Measurements from ENCODE around the gene FGFR2. TPM values are rescaled to one million over a fixed set of nuclear protein-coding genes. Genes with fewer than 3 reads are reported as not detected.

The FGFR2 gene
- total RNA-seq, 1 experiment from 2014 or later, result 19.7 TPM

GRCh38 chr10:121494296-121494695, 103.9 kb downstream of the FGFR2 start:
- H3K27me3 ChIP-seq (ENCODE audit: insufficient read depth, low read length), result no peaks in the 10 kb centered on the region
- no peaks in the 10 kb centered on the region for H3K4me1 ChIP-seq (ENCODE audit: control insufficient read depth in 1 of 2, insufficient read depth in 2 of 2, low read length in 2 of 2)
- no peaks in the 10 kb centered on the region for H3K9me2 ChIP-seq (ENCODE audit: insufficient read depth)
- BruUV-seq (replicated peaks), result no TSS peak
- H2AFZ ChIP-seq (ENCODE audit: low read depth, low read length, poor library complexity, severe bottlenecking), result no peak overlapping the region
- RAD21 ChIA-PET (ENCODE audit: low non-redundant PET in 1 of 2, low total read pairs in 2 of 2, uncharacterized antibody in 2 of 2, unreplicated experiment in 2 of 2), result no interaction called here
- intact Hi-C loops (cut with micrococcal nuclease), result no loop called here
- no peaks in the 10 kb centered on the region for H4K20me1 ChIP-seq (ENCODE audit: insufficient read depth)
- TF ChIP-seq ZBTB33 (IDR thresholded peaks at IDR 0.05; ENCODE audit: extremely low read depth, insufficient replicate concordance, low read length), result no peak
- DNase-seq (ENCODE audit: low read depth, low spot score), result no peak
- no peak overlapping the region for H3K4me3 ChIP-seq (replicated peaks in 1 of 2; ENCODE audit: low read depth in 1 of 2, low read length in 2 of 2)
- no peak overlapping the region for H3K4me2 ChIP-seq (ENCODE audit: low read length)
- no peaks in the 10 kb centered on the region for H3K9me3 ChIP-seq (ENCODE audit: control insufficient read depth in 1 of 2, insufficient read depth in 1 of 2, low read depth in 1 of 2, low read length in 2 of 2)
- no peaks in the 10 kb centered on the region for H3K36me3 ChIP-seq (ENCODE audit: control insufficient read depth in 1 of 2, insufficient read depth in 2 of 2, low read length in 2 of 2)
- H3K79me2 ChIP-seq (ENCODE audit: insufficient read depth, low read length), result no peaks in the 10 kb centered on the region
- H3K9ac ChIP-seq (ENCODE audit: low read length), result no peak overlapping the region
- no peak overlapping the region for H3K27ac ChIP-seq (ENCODE audit: low read depth, low read length)
- ATAC-seq, result no peak
- POLR2A ChIA-PET, result no interaction called here
- CTCF ChIA-PET, result no interaction called here

GRCh38 chr10:121493521-121493920, 104.7 kb downstream of the FGFR2 start:
- TF ChIP-seq EGR1 (IDR thresholded peaks at IDR 0.05; ENCODE audit: low read depth), result no peak
- TF ChIP-seq JUND (IDR thresholded peaks at IDR 0.05), result no peak
- TF ChIP-seq ZNF274 (IDR thresholded peaks at IDR 0.05; ENCODE audit: low read depth, low read length), result no peak
- TF ChIP-seq POLR2AphosphoS5 (IDR thresholded peaks at IDR 0.05; ENCODE audit: low read depth, low read length), result no peak
- TF ChIP-seq ZFX (IDR thresholded peaks at IDR 0.05), result no peak
- TF ChIP-seq SP1 (IDR thresholded peaks at IDR 0.05; ENCODE audit: low read depth), result no peak
- TF ChIP-seq ATF3 (IDR thresholded peaks at IDR 0.05), result no peak

More at GRCh38 chr10:121493521-121493920, 104.7 kb downstream of the FGFR2 start:
- H3K27me3 ChIP-seq (ENCODE audit: insufficient read depth, low read length), result no peaks in the 10 kb centered on the region
- H4K20me1 ChIP-seq (ENCODE audit: insufficient read depth), result no peaks in the 10 kb centered on the region
- ATAC-seq (no peak), DNase-seq (ENCODE audit: low read depth, low spot score) (no peak)
- BruUV-seq (replicated peaks), result no TSS peak
- RAD21 ChIA-PET (ENCODE audit: low non-redundant PET in 1 of 2, low total read pairs in 2 of 2, uncharacterized antibody in 2 of 2, unreplicated experiment in 2 of 2), result no interaction called here
- H3K4me2 ChIP-seq (ENCODE audit: low read length), result no peak overlapping the region
- CTCF ChIA-PET, result no interaction called here
- no peaks in the 10 kb centered on the region for H3K79me2 ChIP-seq (ENCODE audit: insufficient read depth, low read length)
- H3K27ac ChIP-seq (ENCODE audit: low read depth, low read length), result no peak overlapping the region
- intact Hi-C loops (cut with micrococcal nuclease), result no loop called here
- no peaks in the 10 kb centered on the region for H3K4me1 ChIP-seq (ENCODE audit: control insufficient read depth in 1 of 2, insufficient read depth in 2 of 2, low read length in 2 of 2)
- no peak overlapping the region for H3K4me3 ChIP-seq (replicated peaks in 1 of 2; ENCODE audit: low read depth in 1 of 2, low read length in 2 of 2)
- POLR2A ChIA-PET, result no interaction called here
- no peaks in the 10 kb centered on the region for H3K36me3 ChIP-seq (ENCODE audit: control insufficient read depth in 1 of 2, insufficient read depth in 2 of 2, low read length in 2 of 2)
- no peak overlapping the region for H3K9ac ChIP-seq (ENCODE audit: low read length)
- H3K9me2 ChIP-seq (ENCODE audit: insufficient read depth), result no peaks in the 10 kb centered on the region
- no peak overlapping the region for H2AFZ ChIP-seq (ENCODE audit: low read depth, low read length, poor library complexity, severe bottlenecking)
- H3K9me3 ChIP-seq (ENCODE audit: control insufficient read depth in 1 of 2, insufficient read depth in 1 of 2, low read depth in 1 of 2, low read length in 2 of 2), result no peaks in the 10 kb centered on the region
